NCI-H2081 (cell line): ENCODE measurements around the gene CCR3.
A peak's percentile ranks its signal among the peaks of the same experiment; 100 is the strongest.
"Not testable (repeated sequence)": the region's sequence is repeated elsewhere in the genome, so short reads cannot be mapped to it uniquely, and the experiment has no call there.

Experiments
- DNase-seq, 2 experiments: peaks; one replicate each; lab custom pipeline; 2025; lab: John Stamatoyannopoulos, UW

The CCR3 gene

DNA sequence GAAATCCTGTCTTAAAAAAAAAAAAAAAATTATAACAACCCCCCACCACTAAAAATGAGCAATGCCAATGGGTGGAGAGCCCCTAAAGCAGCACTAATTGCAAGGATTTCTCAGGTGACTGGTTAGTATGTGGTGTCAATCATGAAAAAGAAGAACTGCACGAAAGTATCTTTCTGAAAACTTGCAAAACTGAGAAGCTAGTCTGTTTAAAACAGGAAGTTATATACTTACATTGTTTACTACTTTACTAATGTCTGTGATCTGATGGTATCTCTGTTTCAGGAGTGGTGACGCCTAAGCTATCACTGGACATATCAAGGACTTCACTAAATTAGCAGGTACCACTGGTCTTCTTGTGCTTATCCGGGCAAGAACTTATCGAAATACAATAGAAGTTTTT, at the start of gene CCR3:
TSS of gene CCR3 (plus strand) at position 341 of the 400 bp plus-strand sequence. CDS start 22,699 bp downstream, outside the sequence.
- DNase-seq: no peak

DNA sequence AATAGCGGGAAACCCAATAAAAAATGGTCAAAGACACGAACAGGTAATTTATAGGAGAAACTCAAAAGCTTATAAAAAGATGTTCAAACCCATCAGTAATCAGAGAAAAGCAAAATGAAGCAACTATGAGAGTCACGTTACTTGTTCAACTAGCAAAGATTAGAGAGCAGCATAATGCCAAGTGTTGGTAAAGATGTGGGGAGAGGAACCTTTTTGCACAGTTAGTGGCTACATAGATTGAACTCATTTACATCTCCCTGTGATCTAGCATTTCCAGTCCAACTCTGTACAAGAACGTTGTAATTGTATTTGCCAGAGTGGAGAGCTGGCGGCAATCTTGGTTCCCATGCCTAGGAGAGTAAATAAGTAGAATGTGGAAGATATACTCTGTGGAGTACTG, 49.3 kb upstream of the CCR3 start:
- no peak for DNase-seq

- DNase-seq: no peak
Measured at GRCh38 chr3:46193436-46193835, 48.8 kb upstream of the CCR3 start.

GRCh38 chr3:46194868-46195553, 47.2 kb upstream of the CCR3 start:
- no peak for DNase-seq

GRCh38 chr3:46196261-46196957, 45.9 kb upstream of the CCR3 start:
- DNase-seq: no peak

GRCh38 chr3:46200211-46200610, 42.0 kb upstream of the CCR3 start:
- DNase-seq: no peak

- no peak for DNase-seq
Measured at GRCh38 chr3:46200790-46201189, 41.5 kb upstream of the CCR3 start.

DNA sequence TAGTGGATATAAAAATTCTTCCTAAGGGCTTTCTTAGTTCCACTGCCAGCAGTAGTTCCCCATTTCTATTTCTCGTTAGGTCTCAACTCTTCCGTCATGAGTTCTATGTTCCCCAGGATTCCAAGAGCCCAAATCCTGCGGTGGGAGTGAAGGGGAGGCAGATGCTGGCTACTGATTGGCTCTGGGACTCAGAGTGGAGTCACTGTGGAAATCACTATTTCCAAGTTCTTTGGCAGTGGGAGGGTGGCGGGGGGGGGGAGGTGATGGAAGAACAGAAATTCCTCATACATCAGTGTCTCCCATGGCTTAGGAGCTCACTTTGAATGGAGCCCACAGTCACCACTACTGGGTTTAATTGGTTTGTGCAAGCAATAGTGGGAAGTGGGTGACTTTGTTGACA, 39.7 kb upstream of the CCR3 start:
- DNase-seq: no peak

- DNase-seq: no peak
Measured at GRCh38 chr3:46203681-46204080, 38.6 kb upstream of the CCR3 start.

DNA sequence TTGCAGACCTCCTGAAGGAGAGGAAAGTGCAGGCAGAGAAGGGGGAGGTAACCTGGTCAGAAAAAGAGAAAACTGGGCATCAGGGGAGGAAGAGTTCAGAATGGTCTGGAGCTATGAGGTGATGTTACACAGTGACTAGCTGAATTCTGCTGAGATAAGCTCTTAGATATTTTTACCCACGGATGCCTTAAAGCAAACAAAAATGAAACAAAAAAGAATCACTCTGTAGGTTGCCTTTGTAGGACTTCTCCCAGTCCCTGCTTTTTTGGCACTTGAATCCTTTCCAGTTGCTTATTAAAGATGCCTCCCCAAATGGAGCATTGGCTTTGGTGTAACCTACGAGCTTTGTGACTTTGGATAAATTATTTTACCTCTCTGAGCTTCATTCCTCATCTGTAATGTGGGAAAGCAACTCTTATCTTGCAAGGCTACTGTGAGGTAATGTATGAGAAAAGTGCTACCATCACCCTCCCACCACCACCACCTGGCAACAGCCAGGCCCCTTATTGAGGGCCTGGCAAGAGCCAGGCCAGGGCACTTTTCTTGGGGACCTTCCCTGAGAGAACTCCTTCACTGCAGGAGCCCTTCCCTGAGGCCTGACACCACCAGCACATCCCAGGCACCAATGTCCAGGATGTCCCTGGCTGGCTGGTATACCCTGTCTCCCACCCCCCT, 36.8 kb upstream of the CCR3 start:
- DNase-seq: no peak

DNA sequence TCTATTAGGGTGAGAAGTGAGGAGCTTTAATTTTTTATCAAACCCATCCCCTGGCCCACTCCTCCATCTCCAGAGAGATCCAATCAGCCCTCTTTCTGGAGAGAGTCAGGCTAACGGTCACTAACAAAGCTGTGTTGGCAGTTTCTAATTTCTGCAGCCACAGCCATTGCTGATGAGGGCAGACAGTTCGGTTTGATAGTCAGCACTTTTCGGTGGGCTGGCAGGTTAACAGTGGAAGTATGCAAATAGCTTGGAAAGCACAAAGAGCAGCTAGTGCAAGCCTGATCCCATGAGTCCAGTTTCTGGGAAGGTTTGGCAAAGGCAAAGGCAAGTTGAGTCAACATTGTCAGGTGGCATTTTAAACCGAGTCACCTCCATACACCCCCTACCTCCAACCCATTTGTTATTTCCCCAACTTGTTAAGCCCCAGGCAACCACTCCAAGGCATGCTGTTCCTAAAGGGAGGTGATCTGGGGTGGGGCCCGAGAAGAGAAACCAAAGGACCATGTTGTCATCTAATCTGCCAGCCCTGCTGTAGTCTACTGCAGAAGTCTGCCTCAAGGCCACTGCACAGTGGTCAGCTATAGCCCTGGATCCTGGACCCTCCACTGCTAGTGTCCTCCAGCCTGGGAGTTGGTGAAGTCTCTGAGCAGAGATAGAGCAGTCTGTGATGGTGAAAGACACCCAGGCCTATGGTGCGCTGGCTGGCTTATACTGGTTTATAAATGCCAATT, 35.8 kb upstream of the CCR3 start:
- no peak for DNase-seq

GRCh38 chr3:46207514-46207913, 34.7 kb upstream of the CCR3 start:
- not testable (repeated sequence) for DNase-seq

- DNase-seq: no peak
Measured at GRCh38 chr3:46208167-46208704, 34.0 kb upstream of the CCR3 start, which contains the start of gene CCR1. TSS of gene CCR1 (minus strand) at chr3:46208313. CDS start at chr3:46204313, 4,000 bp downstream.

GRCh38 chr3:46209053-46209452, 33.2 kb upstream of the CCR3 start:
- no peak for DNase-seq

DNA sequence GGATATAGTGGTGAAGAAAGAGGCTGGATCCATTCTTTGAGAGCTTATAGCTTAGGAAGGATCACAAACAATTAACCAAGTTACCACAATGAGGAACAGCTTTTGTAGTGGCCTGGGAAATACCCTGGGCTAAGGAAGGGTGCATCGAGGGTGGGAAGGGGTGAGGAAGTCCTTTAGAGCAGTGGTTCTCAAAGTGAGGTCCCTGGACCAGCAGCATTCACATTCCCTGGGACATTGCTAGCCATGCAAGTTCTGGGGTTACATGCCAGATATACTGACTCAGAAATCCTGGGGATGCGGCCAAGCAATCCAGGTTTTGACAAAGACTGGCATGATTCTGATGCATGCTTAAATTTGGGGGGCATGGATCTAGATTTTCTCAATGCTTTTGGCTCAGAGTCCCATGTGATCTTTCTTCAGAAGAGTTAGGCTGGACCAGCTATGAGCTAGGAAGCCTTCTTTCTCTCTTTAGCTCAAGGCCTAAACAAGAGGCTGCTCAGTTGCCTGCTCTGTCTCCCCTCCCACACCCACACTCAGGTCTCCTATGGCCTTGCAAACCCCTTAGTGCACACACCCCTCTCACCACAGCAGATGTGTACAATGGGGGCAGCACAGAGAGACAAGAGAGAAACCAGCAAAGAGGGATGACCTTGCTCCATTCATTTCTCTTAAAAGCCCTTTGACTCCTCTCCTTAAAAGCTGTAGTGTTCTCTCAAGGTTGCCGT, 32.4 kb upstream of the CCR3 start:
- no peak for DNase-seq

DNA sequence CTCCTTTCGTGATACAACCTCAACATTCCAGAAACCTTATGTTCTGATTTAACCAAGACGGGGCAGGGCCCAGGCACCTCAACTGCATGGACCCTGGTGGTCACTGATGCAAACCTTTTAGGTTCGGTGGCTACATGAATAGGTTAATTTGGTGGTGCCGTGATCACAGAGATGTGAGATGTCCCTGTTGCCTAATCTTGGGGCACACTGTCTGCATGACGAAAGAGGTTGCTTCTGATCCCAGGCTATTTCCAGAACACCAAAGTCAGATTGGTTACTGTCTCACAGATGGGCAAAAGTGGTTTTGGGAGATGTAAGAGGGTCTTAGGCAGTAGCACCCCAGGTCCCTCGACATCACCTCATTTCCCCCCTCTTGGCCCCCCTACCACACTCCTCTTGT, 30.2 kb upstream of the CCR3 start:
- no peak for DNase-seq

DNA sequence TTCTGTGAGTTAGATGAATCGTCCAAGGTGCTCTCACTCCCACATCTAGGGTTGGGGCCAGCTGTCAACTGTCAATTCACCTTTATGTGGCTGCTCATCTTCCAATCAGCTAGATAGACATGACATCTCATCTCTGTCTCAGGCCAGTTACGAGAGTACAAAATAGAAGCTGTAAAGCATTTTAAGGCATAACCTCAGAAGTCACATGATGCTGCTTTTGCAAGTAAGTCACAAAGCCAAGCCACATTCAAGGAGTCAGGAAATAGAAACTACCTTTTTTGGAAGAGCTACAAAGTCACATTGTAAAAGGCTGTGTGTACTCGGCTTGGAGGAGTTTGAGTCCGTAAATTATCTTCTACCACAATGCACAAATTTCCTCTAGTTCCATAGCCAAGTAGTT, 29.1 kb upstream of the CCR3 start:
- no peak for DNase-seq

DNA sequence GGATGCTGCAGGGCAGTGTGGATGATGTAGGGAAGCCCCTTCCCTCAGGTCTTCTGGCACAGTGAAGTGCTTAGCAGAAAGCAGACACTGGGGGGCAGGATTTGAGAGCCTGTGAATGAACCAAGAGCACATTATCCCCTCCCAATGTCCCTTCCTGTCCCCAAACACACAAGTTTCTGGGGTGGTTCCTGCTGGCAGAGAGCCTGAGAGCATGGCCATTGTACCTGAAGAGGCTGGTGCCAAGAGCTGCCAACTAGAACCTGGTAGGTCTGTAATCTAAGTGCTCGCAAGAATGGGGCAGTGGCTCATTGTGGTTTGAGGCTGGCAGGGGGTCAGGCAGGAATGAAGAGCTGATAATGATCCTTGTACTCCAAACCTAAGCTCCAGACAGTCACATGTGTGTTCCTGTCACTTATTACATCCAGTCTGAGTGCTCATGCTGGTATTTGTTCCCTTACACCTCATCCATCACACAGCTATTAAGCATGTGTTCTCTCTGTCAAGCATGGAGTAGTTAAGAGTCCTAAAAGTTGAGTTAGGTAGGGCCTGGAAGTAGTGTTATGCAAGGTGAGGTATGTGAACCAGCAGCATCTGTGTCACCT, 27.4 kb upstream of the CCR3 start:
- DNase-seq: peak; percentile 5 to 59

DNA sequence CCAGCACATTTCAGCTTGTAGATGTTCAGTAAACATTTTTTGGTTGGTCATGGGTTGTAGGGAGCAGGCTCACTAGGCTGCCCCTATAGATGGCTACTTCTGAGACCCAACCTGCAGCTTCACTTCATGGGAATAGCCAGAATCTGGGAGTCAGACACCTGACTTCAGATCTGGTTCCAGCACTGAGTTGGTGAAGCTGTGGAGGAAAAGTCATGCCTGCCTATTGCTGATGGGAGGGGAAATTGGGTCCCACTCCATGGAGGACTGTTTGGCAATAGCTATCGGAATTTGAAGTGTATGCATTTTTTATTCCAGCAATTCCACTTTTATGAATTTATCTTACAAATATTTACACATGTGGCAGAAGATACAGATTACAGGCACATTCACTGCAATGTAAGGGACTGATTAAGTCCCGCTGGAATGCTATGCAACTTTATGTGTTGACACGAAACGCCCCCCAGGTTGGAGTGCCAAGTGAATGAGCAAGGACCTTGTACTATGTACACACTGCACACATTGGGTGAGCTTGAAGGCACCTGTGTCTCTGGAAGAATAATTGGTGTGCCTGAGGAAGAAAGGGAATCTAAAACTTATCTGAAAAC, 26.3 kb upstream of the CCR3 start:
- DNase-seq: no peak

DNA sequence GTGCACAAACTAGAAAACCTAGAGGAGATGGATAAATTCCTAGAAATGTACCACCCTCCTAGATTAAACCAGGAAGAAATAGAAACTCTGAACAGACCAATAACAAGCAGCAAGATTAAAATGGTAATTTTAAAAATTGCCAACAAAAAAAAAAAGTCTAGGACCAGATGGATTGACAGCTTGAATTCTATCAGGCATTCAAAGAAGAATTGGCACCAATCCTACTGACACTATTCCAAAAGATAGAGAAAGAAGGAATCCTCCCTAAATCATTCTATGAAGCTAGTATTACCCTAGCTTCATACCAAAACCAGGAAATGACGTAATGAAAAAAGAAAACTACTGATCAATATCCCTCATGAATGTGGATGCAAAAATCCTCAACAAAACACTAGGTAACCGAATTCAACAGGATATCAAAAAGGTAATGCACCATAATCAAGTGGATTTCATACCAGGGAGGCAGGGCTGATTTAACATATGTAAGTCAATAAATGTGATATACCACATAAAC, 24.0 kb upstream of the CCR3 start:
- no peak for DNase-seq
